ENCODE data around the gene CDSN.

The CDSN gene

GRCh38 chr6:31092769-31093505 lies 27.3 kb downstream of the CDSN start:
- TF ChIP-seq SPI1 (IDR thresholded peaks at IDR 0.05; ENCODE audit: borderline replicate concordance, low read depth): no peak
- TF ChIP-seq CTCF (IDR thresholded peaks at IDR 0.05; ENCODE audit: insufficient read depth, low read length): no peak
- TF ChIP-seq REST (IDR thresholded peaks at IDR 0.05; ENCODE audit: insufficient replicate concordance, low read depth): no peak
- TF ChIP-seq POLR2AphosphoS5 (IDR thresholded peaks at IDR 0.05; ENCODE audit: low read depth): no peak
- TF ChIP-seq GABPA (IDR thresholded peaks at IDR 0.05; ENCODE audit: low read depth): no peak
- no peak for DNase-seq (ENCODE audit: low read depth in 1 of 2, low spot score in 1 of 2)
- H3K27ac ChIP-seq (replicated peaks): no peak overlapping the region
- no peak overlapping the region for H3K4me3 ChIP-seq (replicated peaks; ENCODE audit: insufficient read depth, low read length)
- no peaks in the 10 kb centered on the region for H3K27me3 ChIP-seq (ENCODE audit: insufficient read depth, poor library complexity, severe bottlenecking)

GRCh38 chr6:31092238-31092637 lies 28.0 kb downstream of the CDSN start:
- DNase-seq (ENCODE audit: low read depth in 1 of 2, low spot score in 1 of 2): no peak
- no peaks in the 10 kb centered on the region for H3K27me3 ChIP-seq (ENCODE audit: insufficient read depth, poor library complexity, severe bottlenecking)
- TF ChIP-seq SPI1 (IDR thresholded peaks at IDR 0.05; ENCODE audit: borderline replicate concordance, low read depth): no peak
- TF ChIP-seq GABPA (IDR thresholded peaks at IDR 0.05; ENCODE audit: low read depth): no peak
- no peak for TF ChIP-seq CTCF (IDR thresholded peaks at IDR 0.05; ENCODE audit: insufficient read depth, low read length)
- TF ChIP-seq POLR2AphosphoS5 (IDR thresholded peaks at IDR 0.05; ENCODE audit: low read depth): no peak
- no peak for TF ChIP-seq REST (IDR thresholded peaks at IDR 0.05; ENCODE audit: insufficient replicate concordance, low read depth)
- H3K4me3 ChIP-seq (replicated peaks; ENCODE audit: insufficient read depth, low read length): no peak overlapping the region
- no peak overlapping the region for H3K27ac ChIP-seq (replicated peaks)

- H3K4me3 ChIP-seq (replicated peaks; ENCODE audit: insufficient read depth, low read length): no peak overlapping the region
- no peak for TF ChIP-seq GABPA (IDR thresholded peaks at IDR 0.05; ENCODE audit: low read depth)
- no peak for TF ChIP-seq POLR2AphosphoS5 (IDR thresholded peaks at IDR 0.05; ENCODE audit: low read depth)
- TF ChIP-seq REST (IDR thresholded peaks at IDR 0.05; ENCODE audit: insufficient replicate concordance, low read depth): no peak
- TF ChIP-seq SPI1 (IDR thresholded peaks at IDR 0.05; ENCODE audit: borderline replicate concordance, low read depth): no peak
- no peak for DNase-seq (ENCODE audit: low read depth in 1 of 2, low spot score in 1 of 2)
- no peaks in the 10 kb centered on the region for H3K27me3 ChIP-seq (ENCODE audit: insufficient read depth, poor library complexity, severe bottlenecking)
- H3K27ac ChIP-seq (replicated peaks): no peak overlapping the region
These were observed 28.6 kb downstream of the CDSN start for GRCh38 chr6:31091680-31092079.
